HEK293 (cell line): ENCODE results near the gene PHTF1.
A peak's percentile ranks its signal among the peaks of the same experiment; 100 is the strongest.

Experiments used
- GLI4 ChIP-seq: fragments of 450-650 bp; formaldehyde crosslinking; IDR thresholded peaks from 2 replicates; pipeline ENCODE4 v1.5.1; 2016; ENCODE audit warnings: missing biosample characterization, missing genetic modification characterization
- PRDM1 ChIP-seq: fragments of 450-650 bp; formaldehyde crosslinking; IDR thresholded peaks from 2 replicates; pipeline ENCODE4; 2016; ENCODE audit warnings: missing biosample characterization, missing genetic modification characterization
- ZBTB8A ChIP-seq: fragments of 450-650 bp; formaldehyde crosslinking; IDR thresholded peaks from 2 replicates; pipeline ENCODE4 v1.5.1; 2016; ENCODE audit warnings: missing biosample characterization, missing genetic modification characterization
- ZNF174 ChIP-seq: fragments of 450-650 bp; formaldehyde crosslinking; IDR thresholded peaks from 2 replicates; pipeline ENCODE4 v1.5.0; 2017; ENCODE audit warnings: missing biosample characterization, mild to moderate bottlenecking, missing genetic modification characterization
- TF ChIP-seq, protein P1 (sequence below): fragments of 450-650 bp; formaldehyde crosslinking; IDR thresholded peaks from 2 replicates; pipeline ENCODE4 v1.5.1; 2016; ENCODE audit warnings: missing biosample characterization, missing genetic modification characterization
- TF ChIP-seq, protein P2 (sequence below): fragments of 450-650 bp; formaldehyde crosslinking; IDR thresholded peaks from 2 replicates; pipeline ENCODE4 v1.5.1; 2016; ENCODE audit warnings: missing biosample characterization, missing genetic modification characterization

DNA sequence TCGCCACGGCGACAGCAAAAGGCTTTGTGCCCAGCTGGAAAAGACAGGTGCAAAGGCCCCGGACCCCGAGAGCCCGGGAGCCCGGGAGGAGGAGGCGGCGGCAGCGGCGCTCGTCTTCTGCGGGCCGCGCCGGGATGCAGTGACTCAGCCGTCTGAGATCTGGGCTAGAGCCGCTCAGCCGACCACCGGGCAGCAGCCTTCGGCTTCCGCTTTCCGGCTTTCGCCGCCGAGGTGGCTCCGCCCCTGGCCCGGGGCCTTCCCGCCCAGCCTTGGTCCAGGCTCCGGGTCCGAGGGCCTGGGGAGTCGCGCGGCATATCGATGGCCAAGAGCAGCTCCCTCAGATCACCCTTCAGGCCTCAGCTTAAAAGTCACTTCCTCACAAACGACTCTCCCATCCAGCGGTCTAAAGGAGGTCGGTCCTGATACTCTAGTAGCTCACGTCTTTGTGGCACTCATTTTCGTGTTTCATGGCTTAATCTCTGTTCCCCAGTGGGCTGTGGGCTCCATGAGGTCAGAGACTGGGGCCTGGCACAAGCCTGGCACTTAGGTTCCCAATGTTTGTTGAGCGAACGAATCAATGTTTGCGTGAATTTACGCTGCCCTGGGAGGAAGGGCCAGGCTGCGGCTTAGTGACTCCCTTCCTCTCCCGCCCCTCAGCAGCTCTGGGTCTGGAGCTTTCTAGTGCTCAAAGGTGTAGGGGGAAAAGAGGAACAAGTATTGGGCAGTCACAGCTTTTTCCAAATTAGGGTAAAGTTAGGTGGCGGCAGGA, at the start of gene PHTF1:
- TF ChIP-seq PRDM1 (tag by site-specific recombination) (no peak), ZBTB8A (tag by site-specific recombination) (peak; percentile 81), GLI4 (tag by site-specific recombination) (no peak), ZNF174 (tag by site-specific recombination) (no peak)
- TF ChIP-seq, protein P1, sequence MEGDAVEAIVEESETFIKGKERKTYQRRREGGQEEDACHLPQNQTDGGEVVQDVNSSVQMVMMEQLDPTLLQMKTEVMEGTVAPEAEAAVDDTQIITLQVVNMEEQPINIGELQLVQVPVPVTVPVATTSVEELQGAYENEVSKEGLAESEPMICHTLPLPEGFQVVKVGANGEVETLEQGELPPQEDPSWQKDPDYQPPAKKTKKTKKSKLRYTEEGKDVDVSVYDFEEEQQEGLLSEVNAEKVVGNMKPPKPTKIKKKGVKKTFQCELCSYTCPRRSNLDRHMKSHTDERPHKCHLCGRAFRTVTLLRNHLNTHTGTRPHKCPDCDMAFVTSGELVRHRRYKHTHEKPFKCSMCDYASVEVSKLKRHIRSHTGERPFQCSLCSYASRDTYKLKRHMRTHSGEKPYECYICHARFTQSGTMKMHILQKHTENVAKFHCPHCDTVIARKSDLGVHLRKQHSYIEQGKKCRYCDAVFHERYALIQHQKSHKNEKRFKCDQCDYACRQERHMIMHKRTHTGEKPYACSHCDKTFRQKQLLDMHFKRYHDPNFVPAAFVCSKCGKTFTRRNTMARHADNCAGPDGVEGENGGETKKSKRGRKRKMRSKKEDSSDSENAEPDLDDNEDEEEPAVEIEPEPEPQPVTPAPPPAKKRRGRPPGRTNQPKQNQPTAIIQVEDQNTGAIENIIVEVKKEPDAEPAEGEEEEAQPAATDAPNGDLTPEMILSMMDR (tag by site-specific recombination): peak; percentile 29; the same call in 1 of the 2 replicates
- TF ChIP-seq, protein P2, sequence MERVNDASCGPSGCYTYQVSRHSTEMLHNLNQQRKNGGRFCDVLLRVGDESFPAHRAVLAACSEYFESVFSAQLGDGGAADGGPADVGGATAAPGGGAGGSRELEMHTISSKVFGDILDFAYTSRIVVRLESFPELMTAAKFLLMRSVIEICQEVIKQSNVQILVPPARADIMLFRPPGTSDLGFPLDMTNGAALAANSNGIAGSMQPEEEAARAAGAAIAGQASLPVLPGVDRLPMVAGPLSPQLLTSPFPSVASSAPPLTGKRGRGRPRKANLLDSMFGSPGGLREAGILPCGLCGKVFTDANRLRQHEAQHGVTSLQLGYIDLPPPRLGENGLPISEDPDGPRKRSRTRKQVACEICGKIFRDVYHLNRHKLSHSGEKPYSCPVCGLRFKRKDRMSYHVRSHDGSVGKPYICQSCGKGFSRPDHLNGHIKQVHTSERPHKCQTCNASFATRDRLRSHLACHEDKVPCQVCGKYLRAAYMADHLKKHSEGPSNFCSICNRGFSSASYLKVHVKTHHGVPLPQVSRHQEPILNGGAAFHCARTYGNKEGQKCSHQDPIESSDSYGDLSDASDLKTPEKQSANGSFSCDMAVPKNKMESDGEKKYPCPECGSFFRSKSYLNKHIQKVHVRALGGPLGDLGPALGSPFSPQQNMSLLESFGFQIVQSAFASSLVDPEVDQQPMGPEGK (tag by site-specific recombination): no peak; the same call in 1 of the 2 replicates
